Activated CD4-positive, alpha-beta memory T cell treated with anti-CD3 and anti-CD28 coated beads for 36 hours (primary cell): ENCODE results near the gene SLC39A11. TPM values are rescaled to one million over a fixed set of nuclear protein-coding genes. Genes with fewer than 3 reads are reported as not detected.

Experiments
- CTCF ChIA-PET: fragments of 350-600 bp; sonication (Branson Sonifier 250); formaldehyde crosslinking; loops from one replicate; lab custom pipeline; 2021; ENCODE audit warnings: antibody characterized with exemption, inconsistent platforms; lab: Charles Lee
- POLR2A ChIA-PET: fragments of 350-600 bp; sonication (Branson Sonifier 250); formaldehyde crosslinking; loops from one replicate; lab custom pipeline; 2021; ENCODE audit warnings: antibody characterized with exemption; lab: Charles Lee
- DNase-seq: peaks from one replicate; pipeline ENCODE4 v3.0.0-alpha.2; 2020
- H3K27ac Mint-ChIP-seq: one replicate; pipeline ENCODE4 v1.8.0; 2021; ENCODE audit warnings: mixed read lengths
- H3K27me3 Mint-ChIP-seq: one replicate; pipeline ENCODE4 v1.8.0; 2021; ENCODE audit warnings: mixed read lengths
- H3K36me3 Mint-ChIP-seq: one replicate; pipeline ENCODE4 v1.8.0; 2021; ENCODE audit warnings: mixed read lengths
- H3K4me1 Mint-ChIP-seq: one replicate; pipeline ENCODE4 v1.8.0; 2021; ENCODE audit warnings: low read depth, mixed read lengths
- H3K4me3 Mint-ChIP-seq: one replicate; pipeline ENCODE4 v1.8.0; 2021; ENCODE audit warnings: mild to moderate bottlenecking, mixed read lengths
- H3K9me3 Mint-ChIP-seq: one replicate; pipeline ENCODE4 v1.8.0; 2021; ENCODE audit warnings: mixed read lengths
- intact Hi-C: fragments of 100-400 bp; cut with micrococcal nuclease; formaldehyde crosslinking; loops from one replicate; pipeline ENCODE4 v1.15.1; 2023
- total RNA-seq, 2 experiments: library from RNA; stranded (reverse); gene quantifications; one replicate each; pipeline ENCODE4 v1.2.3, GENCODE V29; 2021

The SLC39A11 gene
- total RNA-seq, 2 experiments from 2014 or later = 14.9 to 15.2 TPM

DNA sequence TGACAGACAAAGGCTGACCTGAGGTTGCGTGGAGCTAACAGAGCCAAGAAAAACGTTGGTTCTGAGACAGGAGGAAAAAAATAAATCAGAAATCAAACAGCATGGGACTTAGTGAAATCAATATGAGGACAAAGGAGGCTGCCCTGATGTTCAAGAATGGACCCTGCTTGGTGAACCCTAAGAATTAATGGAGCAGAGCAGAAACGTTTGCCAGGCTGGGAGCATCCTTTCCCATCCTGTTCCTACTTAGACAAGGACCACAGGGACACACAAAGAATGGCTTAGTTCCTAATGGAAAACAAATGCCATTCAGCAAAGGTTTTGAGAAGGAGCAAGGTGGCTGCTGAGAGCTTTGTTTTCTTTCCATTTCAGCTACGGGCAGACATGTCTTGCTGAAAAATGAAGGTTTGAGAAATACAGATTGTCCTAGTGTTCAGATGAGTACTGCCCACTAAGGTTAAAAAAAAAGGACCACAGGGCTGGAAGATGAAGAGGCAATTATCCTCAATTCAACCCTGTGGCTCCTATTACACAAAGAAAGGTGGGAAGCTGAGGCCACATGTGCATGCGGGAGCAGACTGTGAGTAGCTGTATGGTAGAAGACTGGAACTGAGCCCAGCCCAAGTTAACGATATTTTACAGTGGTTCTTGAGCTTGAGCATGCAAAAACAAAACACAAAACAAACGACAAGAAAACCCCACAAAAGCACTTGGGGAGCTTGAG is 230.1 kb downstream of the SLC39A11 start:
- Mint-ChIP-seq H3K27me3 (no peaks in the 10 kb centered on the region), H3K36me3 (peaks cover 14% of the 10 kb centered on the region), H3K4me1 (peaks cover 31% of the 10 kb centered on the region), H3K27ac (no peak overlapping the region), H3K4me3 (no peak overlapping the region), H3K9me3 (peaks cover 3% of the 10 kb centered on the region)
- no peak for DNase-seq
- ChIA-PET POLR2A (interaction anchor here (0.6 kb wide), 1 partner anchor 124 kb away, joined by 3 read pairs; no protein-coding TSS in a partner anchor), CTCF (interaction anchor here (0.7 to 1.2 kb wide), 2 partner anchors 124 to 137 kb away, joined by 3 to 4 read pairs; no protein-coding TSS in a partner anchor)
- intact Hi-C loops = loop anchor here (5.0 kb wide), 1 partner anchor 135 kb away; no protein-coding TSS in a partner anchor

GRCh38 chr17:72861811-72862210 is 230.7 kb downstream of the SLC39A11 start:
- Mint-ChIP-seq H3K4me3 (no peak overlapping the region), H3K4me1 (peaks cover 27% of the 10 kb centered on the region), H3K36me3 (peaks cover 12% of the 10 kb centered on the region), H3K9me3 (peaks cover 3% of the 10 kb centered on the region), H3K27me3 (no peaks in the 10 kb centered on the region), H3K27ac (no peak overlapping the region)
- no peak for DNase-seq
- ChIA-PET CTCF (interaction anchor here (1.2 kb wide), 1 partner anchor 124 kb away, joined by 4 read pairs; no protein-coding TSS in a partner anchor), POLR2A (no interaction called here)
- intact Hi-C loops = loop anchor here (5.0 kb wide), 1 partner anchor 135 kb away; no protein-coding TSS in a partner anchor

DNA sequence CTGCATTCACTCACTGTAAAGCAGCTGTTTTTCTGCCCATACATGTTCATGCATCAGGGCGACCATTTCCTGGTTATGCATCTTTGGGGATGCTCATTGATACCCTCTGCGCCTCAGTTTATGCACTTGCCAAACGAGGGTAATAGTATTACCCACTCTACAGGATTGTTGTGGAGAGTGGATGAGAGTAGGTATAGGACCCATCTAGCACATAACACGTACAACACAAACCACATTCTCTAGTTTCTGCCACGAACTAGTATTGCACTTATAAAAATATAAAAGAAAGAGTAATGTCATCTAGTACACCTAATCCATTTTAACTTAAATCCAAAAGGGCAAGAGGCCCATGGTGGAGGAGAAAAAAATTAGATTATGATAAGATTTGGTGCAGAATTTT is 231.7 kb downstream of the SLC39A11 start:
- Mint-ChIP-seq H3K27ac (no peak overlapping the region), H3K27me3 (no peaks in the 10 kb centered on the region), H3K4me1 (peaks cover 21% of the 10 kb centered on the region), H3K4me3 (no peak overlapping the region), H3K9me3 (peaks cover 3% of the 10 kb centered on the region), H3K36me3 (peaks cover 10% of the 10 kb centered on the region)
- ChIA-PET POLR2A (no interaction called here), CTCF (no interaction called here)
- DNase-seq = no peak
- intact Hi-C loops = loop anchor here (5.0 kb wide), 1 partner anchor 133 kb away; no protein-coding TSS in a partner anchor

DNA sequence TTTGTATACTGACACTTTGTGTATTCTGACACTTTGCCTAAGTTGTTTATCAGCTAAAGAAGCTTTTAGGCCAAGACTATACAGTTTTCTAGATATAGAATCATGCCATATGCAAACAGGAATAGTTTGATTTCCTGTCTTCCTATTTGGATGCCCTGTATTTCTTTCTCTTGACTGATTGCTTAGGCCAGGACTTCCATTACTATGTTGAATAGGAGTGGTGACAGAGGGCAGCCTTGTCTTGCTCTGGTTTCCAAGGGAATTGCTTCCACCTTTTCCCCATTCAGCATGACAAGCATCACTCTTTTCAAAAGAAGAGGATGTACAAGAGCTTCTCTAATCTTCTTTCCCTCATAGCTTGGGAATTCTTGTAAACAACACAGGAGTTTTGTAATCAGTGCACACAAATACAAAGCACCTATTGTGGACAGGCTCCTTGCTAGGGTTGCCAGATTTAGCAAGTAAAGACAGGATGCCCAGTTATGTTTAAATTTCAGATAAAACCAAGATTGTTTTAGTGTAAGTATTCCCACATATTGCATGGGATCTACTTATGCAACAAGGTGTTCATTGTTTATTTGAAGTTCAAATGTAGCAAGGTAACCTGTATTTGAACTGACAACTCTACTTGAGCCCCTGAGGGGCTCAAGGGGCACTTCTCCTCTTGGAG is 233.5 kb downstream of the SLC39A11 start:
- CTCF ChIA-PET = no interaction called here
- H3K27me3 Mint-ChIP-seq = no peaks in the 10 kb centered on the region
- POLR2A ChIA-PET = no interaction called here

GRCh38 chr17:72853440-72854415 is 238.8 kb downstream of the SLC39A11 start:
- Mint-ChIP-seq H3K27ac (no peak overlapping the region), H3K4me1 (no peaks in the 10 kb centered on the region), H3K9me3 (peaks cover 3% of the 10 kb centered on the region), H3K36me3 (peaks cover 9% of the 10 kb centered on the region), H3K4me3 (no peak overlapping the region), H3K27me3 (no peaks in the 10 kb centered on the region)
- intact Hi-C loops = no loop called here
- no peak for DNase-seq
- ChIA-PET CTCF (no interaction called here), POLR2A (no interaction called here)

More for the DNA sequence above, 233.5 kb downstream of the SLC39A11 start:
- peaks cover 3% of the 10 kb centered on the region for H3K9me3 Mint-ChIP-seq
- H3K4me1 Mint-ChIP-seq = peaks cover 10% of the 10 kb centered on the region
- no peak overlapping the region for H3K27ac Mint-ChIP-seq
- no peak for DNase-seq
- peaks cover 10% of the 10 kb centered on the region for H3K36me3 Mint-ChIP-seq
- intact Hi-C loops = no loop called here
- no peak overlapping the region for H3K4me3 Mint-ChIP-seq

GRCh38 chr17:72852277-72852938 is 240.1 kb downstream of the SLC39A11 start:
- intact Hi-C loops = no loop called here
- ChIA-PET POLR2A (no interaction called here), CTCF (interaction anchor here (1.0 kb wide), 1 partner anchor 304 kb away, joined by 3 read pairs; no protein-coding TSS in a partner anchor)
- Mint-ChIP-seq H3K27me3 (no peaks in the 10 kb centered on the region), H3K4me3 (no peak overlapping the region), H3K4me1 (no peaks in the 10 kb centered on the region), H3K9me3 (no peaks in the 10 kb centered on the region), H3K27ac (no peak overlapping the region), H3K36me3 (peaks cover 9% of the 10 kb centered on the region)
- no peak for DNase-seq

DNA sequence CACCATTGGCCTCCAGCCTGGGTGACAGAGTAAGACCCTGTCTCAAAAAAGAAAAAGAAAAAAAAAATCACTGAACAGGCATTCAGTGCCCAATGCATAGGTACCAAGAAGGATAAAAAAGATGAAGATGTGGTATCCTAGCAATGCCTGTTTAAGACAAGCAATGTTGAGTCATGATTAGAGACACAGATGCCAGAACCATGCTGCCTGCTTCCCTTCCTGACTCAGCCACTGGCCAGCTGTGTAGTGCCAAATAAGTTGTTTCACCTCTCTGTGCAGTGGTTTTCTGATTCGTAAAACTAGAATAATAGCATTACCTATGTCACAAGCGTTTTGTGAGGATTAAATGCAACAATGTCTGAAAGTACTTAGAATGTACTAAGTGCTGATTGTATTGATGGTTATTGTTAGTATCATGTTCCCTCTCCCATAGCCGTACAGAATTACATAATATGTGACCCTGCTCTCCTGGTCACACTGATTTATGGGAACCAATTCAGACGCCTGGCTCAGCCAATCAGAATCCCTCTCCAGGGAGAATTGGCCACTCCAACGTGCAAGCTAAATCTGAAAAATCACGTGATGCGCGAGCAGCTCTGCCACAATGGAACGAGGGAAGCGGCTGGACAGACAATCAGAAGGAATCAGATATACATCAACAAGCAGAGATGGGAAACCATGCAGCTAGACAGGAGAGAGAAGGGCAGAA is 241.9 kb downstream of the SLC39A11 start:
- H3K4me1 Mint-ChIP-seq = no peaks in the 10 kb centered on the region
- peaks cover 11% of the 10 kb centered on the region for H3K36me3 Mint-ChIP-seq
- H3K27me3 Mint-ChIP-seq = no peaks in the 10 kb centered on the region
- H3K27ac Mint-ChIP-seq = no peak overlapping the region
- POLR2A ChIA-PET = no interaction called here
- H3K4me3 Mint-ChIP-seq = no peak overlapping the region
- CTCF ChIA-PET = no interaction called here
- H3K9me3 Mint-ChIP-seq = no peaks in the 10 kb centered on the region
- intact Hi-C loops = no loop called here
- DNase-seq = no peak

DNA sequence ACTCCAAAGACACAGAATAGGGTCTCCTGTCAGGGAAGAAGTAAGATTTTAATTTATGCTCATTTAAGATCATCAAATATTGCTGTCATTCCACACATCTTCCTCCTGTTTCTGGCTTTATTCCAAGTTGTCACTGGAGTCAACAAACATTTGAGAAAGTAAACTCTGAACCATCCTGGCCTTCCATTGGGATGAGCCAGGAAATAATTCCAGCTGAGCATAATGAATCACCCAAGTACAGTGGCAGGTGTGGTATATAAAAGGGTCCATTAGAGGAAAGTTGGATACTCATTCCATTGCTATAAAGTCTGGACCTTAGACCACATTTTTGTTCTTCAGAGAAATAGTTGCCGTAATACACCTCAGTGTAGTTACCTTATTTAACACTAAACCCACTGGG is 246.1 kb downstream of the SLC39A11 start:
- no peaks in the 10 kb centered on the region for H3K27me3 Mint-ChIP-seq
- H3K4me3 Mint-ChIP-seq = no peak overlapping the region
- no peaks in the 10 kb centered on the region for H3K9me3 Mint-ChIP-seq
- POLR2A ChIA-PET = no interaction called here
- H3K36me3 Mint-ChIP-seq = peaks cover 27% of the 10 kb centered on the region
- DNase-seq = no peak
- intact Hi-C loops = no loop called here
- CTCF ChIA-PET = no interaction called here
- no peak overlapping the region for H3K27ac Mint-ChIP-seq
- no peaks in the 10 kb centered on the region for H3K4me1 Mint-ChIP-seq

DNA sequence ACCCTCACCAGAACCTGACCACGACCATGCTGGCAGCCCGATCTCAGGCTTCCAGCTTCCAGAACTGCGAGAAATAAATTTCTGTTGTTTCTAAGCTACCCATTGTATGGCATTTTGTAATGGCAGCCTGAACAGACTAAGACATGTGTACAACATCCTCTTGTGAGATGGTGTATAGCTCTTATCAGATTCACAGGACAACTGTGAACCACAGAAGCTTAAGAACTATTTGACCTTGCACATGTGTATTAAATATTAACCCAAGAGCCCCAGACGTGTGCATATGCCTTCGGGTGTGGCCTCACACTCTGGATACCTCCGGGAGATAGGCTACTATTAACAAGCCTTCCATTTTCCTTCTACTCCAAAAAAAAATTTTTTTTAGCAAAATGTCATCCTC is 248.9 kb downstream of the SLC39A11 start:
- ChIA-PET POLR2A (no interaction called here), CTCF (no interaction called here)
- intact Hi-C loops = no loop called here
- Mint-ChIP-seq H3K4me1 (no peaks in the 10 kb centered on the region), H3K27ac (no peak overlapping the region), H3K4me3 (no peak overlapping the region), H3K36me3 (peaks cover 39% of the 10 kb centered on the region), H3K27me3 (no peaks in the 10 kb centered on the region), H3K9me3 (peaks cover 10% of the 10 kb centered on the region)
- no peak for DNase-seq

GRCh38 chr17:72840019-72840418 is 252.5 kb downstream of the SLC39A11 start:
- DNase-seq = no peak
- Mint-ChIP-seq H3K27ac (no peak overlapping the region), H3K4me1 (no peaks in the 10 kb centered on the region), H3K9me3 (peaks cover 10% of the 10 kb centered on the region), H3K27me3 (no peaks in the 10 kb centered on the region), H3K4me3 (no peak overlapping the region), H3K36me3 (peaks cover 42% of the 10 kb centered on the region)
- intact Hi-C loops = no loop called here
- POLR2A ChIA-PET = no interaction called here
- CTCF ChIA-PET = no interaction called here
